Measurements from ENCODE around the gene FADS6.

FADS6 gene

GRCh38 chr17:74839990-74840852 lies 53.2 kb downstream of the FADS6 start:
- no peak for DNase-seq (ENCODE audit: low read depth)
- H3K4me3 ChIP-seq (ENCODE audit: control insufficient read depth, low read depth, low read length): no peak overlapping the region
- no peak for TF ChIP-seq CTCF (IDR thresholded peaks at IDR 0.05; ENCODE audit: control insufficient read depth, insufficient read depth, low read depth, low read length, missing control alignments)

GRCh38 chr17:74838274-74838673 lies 55.2 kb downstream of the FADS6 start:
- DNase-seq (ENCODE audit: low read depth): no peak
- TF ChIP-seq CTCF (IDR thresholded peaks at IDR 0.05; ENCODE audit: control insufficient read depth, insufficient read depth, low read depth, low read length, missing control alignments): no peak

GRCh38 chr17:74836691-74837467 lies 56.6 kb downstream of the FADS6 start:
- DNase-seq (ENCODE audit: low read depth): no peak
- TF ChIP-seq CTCF (IDR thresholded peaks at IDR 0.05; ENCODE audit: control insufficient read depth, insufficient read depth, low read depth, low read length, missing control alignments): no peak
- H3K4me3 ChIP-seq (ENCODE audit: control insufficient read depth, low read depth, low read length): no peak overlapping the region

More at GRCh38 chr17:74838274-74838673, 55.2 kb downstream of the FADS6 start:
- H3K4me3 ChIP-seq (ENCODE audit: control insufficient read depth, low read depth, low read length): no peak overlapping the region

- no peak overlapping the region for H3K4me3 ChIP-seq (ENCODE audit: control insufficient read depth, low read depth, low read length)
- no peak for TF ChIP-seq CTCF (IDR thresholded peaks at IDR 0.05; ENCODE audit: control insufficient read depth, insufficient read depth, low read depth, low read length, missing control alignments)
- DNase-seq (ENCODE audit: low read depth): no peak
These were observed 57.2 kb downstream of the FADS6 start for GRCh38 chr17:74836191-74836590.

GRCh38 chr17:74833501-74834377 lies 59.7 kb downstream of the FADS6 start:
- TF ChIP-seq CTCF (IDR thresholded peaks at IDR 0.05; ENCODE audit: control insufficient read depth, insufficient read depth, low read depth, low read length, missing control alignments): no peak
- no peak for DNase-seq (ENCODE audit: low read depth)
- H3K4me3 ChIP-seq (ENCODE audit: control insufficient read depth, low read depth, low read length): no peak overlapping the region

- no peak for DNase-seq (ENCODE audit: low read depth)
- H3K4me3 ChIP-seq (ENCODE audit: control insufficient read depth, low read depth, low read length): no peak overlapping the region
- TF ChIP-seq CTCF (IDR thresholded peaks at IDR 0.05; ENCODE audit: control insufficient read depth, insufficient read depth, low read depth, low read length, missing control alignments): no peak
These were observed 61.0 kb downstream of the FADS6 start for GRCh38 chr17:74832421-74832820.

Measured in AG09309 (cell line).